GM18907 (cell line): ENCODE data around the gene CCDC146.
A peak's percentile ranks its signal among the peaks of the same experiment; 100 is the strongest.
"Not testable (repeated sequence)": the region's sequence is repeated elsewhere in the genome, so short reads cannot be mapped to it uniquely, and the experiment has no call there.

ENCODE experiments used
- ATAC-seq: cut with Tn5 transposase; IDR thresholded peaks from one replicate; pipeline ENCODE4 v1.9.1; 2021; ENCODE audit warnings: mild to moderate bottlenecking, moderate library complexity; ENCODE audit not compliant: unreplicated experiment

The CCDC146 gene

GRCh38 chr7:77152232-77152631, 29.8 kb downstream of the CCDC146 start:
- ATAC-seq, result not testable (repeated sequence)

- not testable (repeated sequence) for ATAC-seq
Observed at GRCh38 chr7:77154917-77155464, 32.6 kb downstream of the CCDC146 start.

DNA sequence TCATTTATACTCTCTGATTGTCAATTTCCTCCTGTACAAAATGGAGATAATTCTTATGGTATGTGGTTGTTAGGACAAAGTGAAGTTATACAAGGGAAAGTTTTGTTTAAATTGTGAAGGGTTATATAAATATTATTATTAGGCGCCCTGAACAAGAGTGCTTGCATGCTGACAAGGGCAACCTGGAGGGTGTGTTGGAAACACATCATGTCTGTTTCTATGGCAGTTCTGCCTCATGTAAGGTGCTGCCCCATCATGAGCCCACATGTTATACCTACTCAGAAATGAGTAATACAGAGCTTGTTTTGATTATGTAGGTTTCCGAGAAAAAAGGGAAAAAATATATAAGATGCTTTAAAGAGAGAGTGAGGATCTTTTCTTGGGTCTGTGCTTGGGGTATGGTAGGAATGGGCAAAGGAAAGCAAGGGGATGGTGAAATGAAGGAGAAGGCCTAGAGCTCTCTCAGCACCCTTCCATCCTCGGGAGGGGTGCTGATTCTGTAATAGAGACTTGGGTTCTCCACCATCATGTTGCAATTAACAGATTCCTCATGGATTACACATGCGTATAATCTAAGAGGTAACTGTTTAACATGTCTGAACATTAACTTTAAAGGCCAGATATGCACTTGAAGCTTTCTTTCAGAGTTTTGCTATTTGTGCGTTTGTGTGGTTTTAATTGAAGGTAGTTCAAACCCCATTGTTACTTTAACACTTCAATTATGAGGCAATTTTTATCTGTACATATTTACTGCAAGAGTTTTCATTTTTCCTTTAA, 33.4 kb downstream of the CCDC146 start:
- ATAC-seq, result not testable (repeated sequence)

- peak; percentile 83 for ATAC-seq
Observed at GRCh38 chr7:77157034-77157433, 34.6 kb downstream of the CCDC146 start.

DNA sequence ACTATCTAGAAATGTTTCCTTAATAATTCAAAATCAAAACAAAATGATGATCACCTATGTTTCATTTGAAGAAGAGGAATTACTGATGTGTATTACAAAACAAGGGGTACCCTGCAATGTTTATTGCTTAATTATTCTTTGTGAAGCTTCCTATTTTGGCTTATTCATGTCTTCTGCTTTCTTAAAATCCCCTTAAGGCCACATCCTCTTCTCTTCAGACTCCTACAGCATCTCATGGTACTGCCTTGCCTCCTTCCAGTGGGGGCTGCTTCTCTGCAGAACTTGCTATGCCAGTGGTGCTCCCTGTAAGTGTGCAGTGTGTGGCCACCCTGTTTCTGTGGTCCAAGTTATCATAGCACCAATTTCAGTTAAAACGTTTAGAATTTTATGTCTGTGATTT, 35.0 kb downstream of the CCDC146 start:
- ATAC-seq, result peak; percentile 87

DNA sequence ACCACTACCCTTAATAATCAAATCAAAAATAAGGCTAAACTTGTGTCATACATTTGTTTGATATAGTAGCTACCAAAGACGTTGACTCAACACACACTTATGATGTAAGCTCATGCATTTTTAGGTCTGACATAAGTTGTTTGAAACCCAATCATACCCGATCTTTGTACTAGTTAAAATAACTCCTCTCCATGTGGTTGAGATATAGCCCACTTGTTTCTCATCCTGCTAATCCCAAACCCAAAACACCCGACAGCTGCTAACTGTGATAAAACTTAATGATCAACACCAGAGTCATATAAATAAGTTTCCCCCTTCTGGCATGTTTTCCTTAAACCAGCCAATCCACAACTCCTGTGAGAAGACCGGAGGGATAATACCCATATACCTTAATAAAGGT, 48.7 kb downstream of the CCDC146 start:
- not testable (repeated sequence) for ATAC-seq

- not testable (repeated sequence) for ATAC-seq
Observed at GRCh38 chr7:77172437-77173172, 50.2 kb downstream of the CCDC146 start.

GRCh38 chr7:77174418-77174817, 52.0 kb downstream of the CCDC146 start:
- not testable (repeated sequence) for ATAC-seq

DNA sequence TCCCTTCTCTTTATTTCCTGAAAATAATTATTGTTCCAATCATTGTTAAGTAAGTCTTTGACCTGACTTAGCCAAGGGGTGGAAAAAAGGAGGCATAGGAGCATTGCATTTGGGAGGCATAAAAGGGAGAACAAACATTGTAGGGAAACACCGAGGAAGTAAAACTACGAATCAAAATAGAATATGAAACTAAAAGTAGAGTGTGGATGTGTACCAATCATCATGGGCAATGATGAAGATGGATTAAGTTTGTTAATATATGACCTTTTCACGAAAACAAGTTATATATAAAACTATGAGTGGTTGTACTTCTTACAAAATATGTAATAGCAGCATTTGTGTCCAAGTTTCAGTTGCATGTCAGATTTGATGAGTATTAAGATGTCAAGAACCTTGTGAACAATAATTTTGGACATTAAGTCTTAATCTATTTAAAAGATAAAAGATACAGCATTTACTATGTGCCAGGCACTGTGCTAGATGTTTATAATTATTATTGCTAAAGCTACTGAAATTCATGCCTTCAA, 52.9 kb downstream of the CCDC146 start:
- ATAC-seq, result peak; percentile 67

GRCh38 chr7:77177321-77177904, 55.0 kb downstream of the CCDC146 start:
- not testable (repeated sequence) for ATAC-seq

DNA sequence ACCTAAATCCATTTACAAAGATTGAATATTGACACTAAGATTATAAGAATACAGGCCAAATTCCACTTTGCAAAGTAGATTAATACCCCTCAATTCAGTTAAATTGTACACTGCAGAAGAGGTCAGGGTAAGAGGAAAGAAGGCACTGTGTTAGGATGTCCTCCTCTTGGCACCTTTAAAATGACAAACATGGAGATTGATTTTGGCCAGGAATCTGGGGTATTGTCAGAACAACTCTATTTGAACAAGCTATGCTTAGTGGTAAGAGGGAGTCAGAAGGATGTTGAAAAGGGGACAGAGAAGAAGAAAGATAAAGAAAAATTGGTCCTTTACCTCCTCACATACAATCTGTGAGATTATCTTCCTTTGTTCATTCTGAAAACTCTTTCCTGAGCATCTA, 55.6 kb downstream of the CCDC146 start:
- not testable (repeated sequence) for ATAC-seq

DNA sequence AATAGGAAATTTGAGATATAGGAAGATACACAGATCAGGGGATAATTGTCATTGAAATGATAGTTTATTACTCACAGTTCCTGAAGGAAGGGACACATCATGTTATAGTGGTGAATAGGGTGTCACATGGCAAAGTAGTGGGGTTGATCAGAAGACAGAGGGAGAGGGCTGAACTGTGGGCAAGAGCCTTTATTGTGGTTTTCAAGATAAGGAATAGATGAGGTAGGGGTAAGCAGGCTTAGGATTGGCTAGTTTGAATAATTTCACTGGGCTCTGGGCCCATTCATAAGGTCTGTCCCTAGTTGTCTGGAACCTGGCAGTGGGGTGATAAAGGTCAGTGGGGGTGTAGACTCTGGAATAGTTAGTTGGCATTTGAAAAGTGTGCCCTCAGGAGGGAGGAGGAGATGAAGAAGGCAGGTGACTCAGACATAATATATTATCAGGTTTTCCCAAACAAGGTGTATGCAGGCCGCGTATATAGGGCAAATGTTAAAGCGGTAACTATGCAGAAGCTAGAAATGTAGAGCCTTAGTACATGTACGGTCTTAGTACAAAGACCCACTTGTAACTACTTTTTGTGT, 58.7 kb downstream of the CCDC146 start:
- no peak for ATAC-seq

DNA sequence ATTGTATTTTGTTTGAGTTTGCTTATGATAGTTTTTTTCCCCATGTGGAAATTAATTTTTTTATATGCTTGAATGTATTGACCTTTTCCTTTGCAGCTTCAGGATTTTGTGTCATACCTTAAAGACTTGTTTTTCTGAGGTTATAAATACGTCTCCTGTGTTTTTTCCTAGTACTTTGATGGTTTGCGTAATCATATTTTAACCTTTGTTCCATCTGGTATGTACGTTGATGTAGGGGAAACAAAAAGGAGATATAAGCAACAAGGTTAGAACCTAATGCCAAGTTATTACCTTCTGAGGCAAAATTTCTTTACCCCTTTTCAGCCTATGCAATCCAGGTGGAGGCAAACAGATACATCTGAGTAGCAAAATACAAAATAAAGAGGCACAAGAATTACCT, 59.3 kb downstream of the CCDC146 start:
- no peak for ATAC-seq

GRCh38 chr7:77182261-77182660, 59.8 kb downstream of the CCDC146 start:
- ATAC-seq, result no peak

GRCh38 chr7:77184463-77184862, 62.0 kb downstream of the CCDC146 start:
- no peak for ATAC-seq

DNA sequence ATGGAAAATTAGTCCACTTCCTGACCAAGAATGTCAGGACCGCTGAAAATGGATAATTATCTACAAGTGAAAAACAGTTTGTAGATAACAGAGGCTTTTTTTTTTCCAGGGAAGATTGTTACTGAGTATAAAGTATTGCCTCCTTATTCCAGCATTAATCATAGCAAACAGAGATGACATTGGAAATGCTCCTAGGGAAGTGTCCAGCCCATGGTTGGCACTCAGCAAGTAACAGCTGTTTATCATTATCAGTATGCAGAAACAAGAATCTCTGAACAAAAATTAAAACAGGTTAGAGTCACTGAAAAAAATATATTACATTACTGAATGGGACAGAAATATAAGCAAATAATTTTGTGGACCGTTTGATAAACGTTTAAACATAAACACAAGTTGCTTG, 62.6 kb downstream of the CCDC146 start:
- no peak for ATAC-seq

DNA sequence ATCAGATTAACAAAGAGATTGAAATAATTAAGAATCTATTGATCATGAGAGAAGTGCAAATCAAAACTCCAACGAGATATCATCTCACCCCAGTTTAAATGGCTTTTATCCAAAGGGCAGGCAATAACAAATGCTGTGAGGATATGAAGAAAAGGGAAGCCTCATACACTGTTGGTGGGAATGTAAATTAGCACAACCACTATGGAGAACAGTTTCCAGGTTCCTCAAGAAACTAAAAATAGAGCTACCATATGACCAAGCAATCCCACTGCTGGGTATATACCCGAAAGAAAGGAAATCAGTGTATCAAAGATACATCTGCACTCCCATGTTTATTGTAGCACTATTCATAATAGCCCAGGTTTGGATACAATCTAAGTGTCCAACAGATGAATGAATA, 63.5 kb downstream of the CCDC146 start:
- ATAC-seq, result no peak

- no peak for ATAC-seq
Observed at GRCh38 chr7:77188731-77189437, 66.5 kb downstream of the CCDC146 start.

- no peak for ATAC-seq
Observed at GRCh38 chr7:77197141-77197540, 74.7 kb downstream of the CCDC146 start.
